ENCODE results near the gene LBHD1.
"Not testable (repeated sequence)": the region's sequence is repeated elsewhere in the genome, so short reads cannot be mapped to it uniquely, and the experiment has no call there.

LBHD1 gene

GRCh38 chr11:62707277-62707861, 35.3 kb upstream of the LBHD1 start, which contains the start of the genes BSCL2 and GNG3:
Gene BSCL2 (minus strand): TSS chr11:62707424. CDS start chr11:62707195, 229 bp downstream.
Gene GNG3 (plus strand): TSS chr11:62707676. CDS start chr11:62708296, 620 bp downstream.
- no peak for TF ChIP-seq CTCF (IDR thresholded peaks at IDR 0.05; ENCODE audit: low read length, missing control alignments)
- no peak for DNase-seq (ENCODE audit: low read depth)

GRCh38 chr11:62706850-62707247, 34.8 kb upstream of the LBHD1 start:
- no peak for TF ChIP-seq CTCF (IDR thresholded peaks at IDR 0.05; ENCODE audit: low read length, missing control alignments)
- DNase-seq (ENCODE audit: low read depth): no peak
- H3K4me3 ChIP-seq (replicated peaks; ENCODE audit: low read depth, low read length): peak overlapping the region; percentile 43

More at GRCh38 chr11:62707277-62707861, 35.3 kb upstream of the LBHD1 start, which contains the start of the genes BSCL2 and GNG3:
- peak within 1 kb of the TSS; percentile 43 for H3K4me3 ChIP-seq (replicated peaks; ENCODE audit: low read depth, low read length)

- H3K4me3 ChIP-seq (replicated peaks; ENCODE audit: low read depth, low read length): peak overlapping the region; percentile 62
- no peak for TF ChIP-seq CTCF (IDR thresholded peaks at IDR 0.05; ENCODE audit: low read length, missing control alignments)
- peak; percentile 94 for DNase-seq (ENCODE audit: low read depth)
These were observed 34.1 kb upstream of the LBHD1 start for GRCh38 chr11:62705880-62706849.

- no peak for TF ChIP-seq CTCF (IDR thresholded peaks at IDR 0.05; ENCODE audit: low read length, missing control alignments)
- no peak for DNase-seq (ENCODE audit: low read depth)
- H3K4me3 ChIP-seq (replicated peaks; ENCODE audit: low read depth, low read length): peak overlapping the region; percentile 62
These were observed 33.3 kb upstream of the LBHD1 start for GRCh38 chr11:62705413-62705812.

GRCh38 chr11:62703921-62704320, 31.9 kb upstream of the LBHD1 start:
- H3K4me3 ChIP-seq (replicated peaks; ENCODE audit: low read depth, low read length); DNase-seq (ENCODE audit: low read depth): not testable (repeated sequence)

- no peak for TF ChIP-seq CTCF (IDR thresholded peaks at IDR 0.05; ENCODE audit: low read length, missing control alignments)
- H3K4me3 ChIP-seq (replicated peaks; ENCODE audit: low read depth, low read length): no peak overlapping the region
- no peak for DNase-seq (ENCODE audit: low read depth)
These were observed 30.2 kb upstream of the LBHD1 start for GRCh38 chr11:62702246-62702645.

GRCh38 chr11:62694455-62695167, 22.5 kb upstream of the LBHD1 start:
- peak; percentile 90 for DNase-seq (ENCODE audit: low read depth)
- peak; percentile 87 for TF ChIP-seq CTCF (IDR thresholded peaks at IDR 0.05; ENCODE audit: low read length, missing control alignments)
- no peak overlapping the region for H3K4me3 ChIP-seq (replicated peaks; ENCODE audit: low read depth, low read length)

- not testable (repeated sequence) for H3K4me3 ChIP-seq (replicated peaks; ENCODE audit: low read depth, low read length)
These were observed 21.6 kb upstream of the LBHD1 start for GRCh38 chr11:62693624-62694023.

More at GRCh38 chr11:62693624-62694023, 21.6 kb upstream of the LBHD1 start:
- not testable (repeated sequence) for DNase-seq (ENCODE audit: low read depth)
